Ascending aorta (tissue), 2 donors: ENCODE results near the gene SMYD2. TPM values are rescaled to one million over a fixed set of nuclear protein-coding genes. Genes with fewer than 3 reads are reported as not detected.
"Not testable (repeated sequence)": the region's sequence is repeated elsewhere in the genome, so short reads cannot be mapped to it uniquely, and the experiment has no call there.

ENCODE experiments used
- DNase-seq, 2 donors: peaks; one replicate each; pipeline ENCODE4 v3.0.0-alpha.2; 2019; ENCODE audit warnings: low spot score in 2 of 2
- H3K27ac ChIP-seq, 2 donors: fragments of 200-600 bp; sonication (generic); one replicate each; pipeline ENCODE4 v1.5.1; 2016 to 2017; ENCODE audit warnings: mild to moderate bottlenecking in 1 of 2
- H3K27me3 ChIP-seq: fragments of 200-600 bp; sonication (generic); one replicate; pipeline ENCODE4 v1.5.1; 2017
- H3K36me3 ChIP-seq, 2 donors: fragments of 200-600 bp; sonication (generic); one replicate each; pipeline ENCODE4 v1.5.1; 2016
- H3K4me1 ChIP-seq, 2 donors: fragments of 200-600 bp; sonication (generic); one replicate each; pipeline ENCODE4 v1.5.1; 2016 to 2017; ENCODE audit warnings: mild to moderate bottlenecking in 1 of 2
- H3K4me3 ChIP-seq, 2 donors: fragments of 200-600 bp; sonication (generic); one replicate each; pipeline ENCODE4 v1.5.1; 2016 to 2017; ENCODE audit warnings: mild to moderate bottlenecking in 1 of 2
- H3K9me3 ChIP-seq, 2 donors: fragments of 200-600 bp; sonication (generic); one replicate each; pipeline ENCODE4 v1.5.1; 2016
- intact Hi-C: fragments of 100-400 bp; cut with DNase I; formaldehyde crosslinking; loops from one replicate; pipeline ENCODE4 v1.15.1; 2023
- total RNA-seq: library from RNA; depleted of rRNA; stranded (reverse); fragments of >200 nt; gene quantifications from one replicate; pipeline ENCODE4 v1.1.0, GENCODE V29; 2016
- TF ChIP-seq, protein P1 (sequence below), 3 experiments: fragments of 200-600 bp in 2 of 3; fragments of 450-650 bp in 1 of 3; sonication (generic) in 2 of 3; IDR thresholded peaks; one replicate each; pipeline ENCODE4 v1.5.1; 2016 to 2019; ENCODE audit warnings: antibody characterized with exemption in 3 of 3, mild to moderate bottlenecking in 1 of 3, moderate library complexity in 1 of 3

The SMYD2 gene
- total RNA-seq, 1 donor from 2014 or later = 2.4 TPM

DNA sequence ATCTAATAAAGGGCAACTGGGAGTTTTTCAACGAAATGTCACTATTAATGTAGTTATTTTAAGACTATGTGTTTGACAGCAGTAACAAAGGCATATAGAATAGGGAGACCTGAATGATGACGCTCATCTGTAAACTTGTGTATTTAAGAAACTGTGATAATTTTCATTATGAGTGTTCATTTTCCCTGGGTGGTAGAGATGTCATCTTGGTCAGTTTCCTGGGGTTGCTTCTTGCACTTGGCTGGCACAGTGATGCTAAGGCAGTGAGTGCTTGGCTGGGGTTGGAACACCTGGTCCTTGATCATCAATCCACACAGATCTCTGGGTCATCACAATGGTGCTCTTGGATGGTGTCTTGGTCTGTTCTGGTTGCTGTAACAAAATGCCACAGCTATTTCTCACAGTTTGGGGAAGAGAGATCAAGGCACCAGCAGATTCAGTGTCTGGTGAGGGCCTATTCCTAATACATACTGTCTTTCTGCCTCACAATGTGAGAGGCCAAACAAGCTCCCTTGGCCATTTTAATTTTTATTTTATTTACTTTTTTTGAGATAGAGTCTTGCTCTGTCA, 7.9 kb upstream of the SMYD2 start:
- Histone ChIP-seq H3K27me3 (no peaks in the 10 kb centered on the region), H3K4me3 (no peak overlapping the region), H3K9me3 (no peaks in the 10 kb centered on the region), H3K27ac (no peak overlapping the region), H3K36me3 (no peaks in the 10 kb centered on the region), H3K4me1 (no peaks in the 10 kb centered on the region)
- no peak for DNase-seq
- intact Hi-C loops = no loop called here
- TF ChIP-seq, protein P1, sequence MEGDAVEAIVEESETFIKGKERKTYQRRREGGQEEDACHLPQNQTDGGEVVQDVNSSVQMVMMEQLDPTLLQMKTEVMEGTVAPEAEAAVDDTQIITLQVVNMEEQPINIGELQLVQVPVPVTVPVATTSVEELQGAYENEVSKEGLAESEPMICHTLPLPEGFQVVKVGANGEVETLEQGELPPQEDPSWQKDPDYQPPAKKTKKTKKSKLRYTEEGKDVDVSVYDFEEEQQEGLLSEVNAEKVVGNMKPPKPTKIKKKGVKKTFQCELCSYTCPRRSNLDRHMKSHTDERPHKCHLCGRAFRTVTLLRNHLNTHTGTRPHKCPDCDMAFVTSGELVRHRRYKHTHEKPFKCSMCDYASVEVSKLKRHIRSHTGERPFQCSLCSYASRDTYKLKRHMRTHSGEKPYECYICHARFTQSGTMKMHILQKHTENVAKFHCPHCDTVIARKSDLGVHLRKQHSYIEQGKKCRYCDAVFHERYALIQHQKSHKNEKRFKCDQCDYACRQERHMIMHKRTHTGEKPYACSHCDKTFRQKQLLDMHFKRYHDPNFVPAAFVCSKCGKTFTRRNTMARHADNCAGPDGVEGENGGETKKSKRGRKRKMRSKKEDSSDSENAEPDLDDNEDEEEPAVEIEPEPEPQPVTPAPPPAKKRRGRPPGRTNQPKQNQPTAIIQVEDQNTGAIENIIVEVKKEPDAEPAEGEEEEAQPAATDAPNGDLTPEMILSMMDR (IDR thresholded peaks at IDR 0.05) = no peak

DNA sequence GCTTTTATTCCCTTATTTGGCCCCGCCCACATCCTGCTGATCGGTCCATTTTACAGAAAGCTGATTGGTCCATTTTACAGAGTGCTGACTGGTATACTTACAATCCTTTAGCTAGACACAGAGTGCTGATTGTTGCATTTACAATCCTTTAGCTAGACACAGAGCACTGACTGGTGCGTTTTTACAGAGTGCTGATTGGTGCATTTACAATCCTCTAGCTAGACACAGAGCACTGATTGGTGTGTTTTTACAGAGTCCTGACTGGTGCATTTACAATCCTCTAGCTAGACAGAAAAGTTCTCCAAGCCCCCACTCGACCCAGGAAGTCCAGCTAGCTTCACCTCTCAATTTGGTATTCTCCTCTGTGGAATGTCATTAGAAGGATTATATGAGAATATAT, 5.3 kb upstream of the SMYD2 start:
- H3K27ac ChIP-seq, H3K4me3 ChIP-seq, H3K9me3 ChIP-seq, intact Hi-C loops, DNase-seq, H3K36me3 ChIP-seq, H3K4me1 ChIP-seq, H3K27me3 ChIP-seq: not testable (repeated sequence)

DNA sequence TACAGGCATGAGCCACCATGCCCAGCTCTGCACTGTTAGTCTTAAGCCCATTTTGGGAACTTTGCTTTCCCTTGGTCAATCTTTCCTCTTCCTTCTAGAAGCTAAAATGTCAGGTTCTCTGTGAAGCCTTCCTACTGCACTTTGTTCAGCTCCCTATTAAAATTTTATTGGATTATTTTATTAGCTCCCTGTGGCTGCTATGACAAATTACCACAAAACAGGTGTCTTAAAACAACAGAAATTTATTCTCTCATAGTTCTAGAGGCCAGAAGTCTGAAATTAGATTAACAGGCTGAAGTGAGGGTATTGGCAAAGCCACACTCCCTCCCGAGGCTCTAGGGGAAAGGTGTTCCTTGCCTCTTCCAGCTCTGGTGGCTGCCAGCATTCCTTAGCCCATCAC, 4.2 kb upstream of the SMYD2 start:
- TF ChIP-seq, protein P1 (IDR thresholded peaks at IDR 0.05) = no peak
- intact Hi-C loops = no loop called here

DNA sequence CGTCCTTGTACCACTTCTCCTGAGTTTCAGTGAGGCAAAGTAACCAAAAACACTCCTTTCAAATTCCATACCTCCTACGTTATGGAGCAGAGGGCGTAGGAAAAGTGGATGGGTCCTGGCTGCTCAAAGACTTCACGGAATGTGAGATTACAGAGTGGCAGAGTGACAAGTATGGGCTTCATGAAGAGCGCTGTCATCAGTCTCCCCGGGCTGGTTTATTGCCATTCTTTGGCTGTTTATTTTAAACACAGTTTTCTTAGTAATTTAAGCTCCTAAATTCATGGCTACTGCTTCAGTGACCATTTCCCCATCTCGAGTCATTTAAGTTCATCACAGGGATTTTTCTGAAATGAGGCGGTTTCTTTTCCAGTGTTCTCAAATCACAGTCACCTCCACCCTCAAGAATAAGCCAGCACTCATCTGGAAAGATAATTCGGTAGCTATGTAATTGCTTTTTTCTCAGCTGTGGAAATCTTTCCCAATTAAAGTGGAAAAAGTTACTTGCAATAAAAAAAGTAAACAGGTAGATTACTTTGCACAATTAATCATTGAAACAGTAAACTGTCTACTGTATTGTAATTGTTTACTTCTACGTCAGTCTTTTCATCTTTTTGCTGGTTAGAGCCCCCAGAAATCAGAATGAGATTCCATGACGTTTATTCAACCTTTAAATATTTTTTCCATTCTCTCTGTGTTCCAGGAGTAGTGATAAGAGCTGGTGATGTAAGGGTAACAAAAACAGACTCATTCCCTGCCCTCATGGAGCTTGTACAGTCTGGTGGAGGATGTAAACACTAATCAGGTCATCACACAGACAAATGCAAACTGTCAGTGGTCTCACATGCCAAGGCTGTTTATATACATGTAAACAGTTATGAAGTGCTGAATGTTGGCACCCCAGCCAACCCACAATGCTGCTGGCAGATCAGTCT, 3.0 kb upstream of the SMYD2 start:
- Histone ChIP-seq H3K4me1 (peaks cover 0 to 4% of the 10 kb centered on the region in 2 donors), H3K27me3 (no peaks in the 10 kb centered on the region), H3K36me3 (no peaks in the 10 kb centered on the region), H3K4me3 (no peak overlapping the region), H3K27ac (no peak overlapping the region), H3K9me3 (no peaks in the 10 kb centered on the region)
- TF ChIP-seq, protein P1 (IDR thresholded peaks at IDR 0.05) = no peak
- intact Hi-C loops = no loop called here
- DNase-seq = no peak

More for the DNA sequence above, 4.2 kb upstream of the SMYD2 start:
- H3K36me3 ChIP-seq = no peaks in the 10 kb centered on the region
- H3K27ac ChIP-seq = no peak overlapping the region
- H3K9me3 ChIP-seq = no peaks in the 10 kb centered on the region
- H3K4me3 ChIP-seq = no peak overlapping the region
- no peaks in the 10 kb centered on the region for H3K4me1 ChIP-seq
- no peaks in the 10 kb centered on the region for H3K27me3 ChIP-seq
- DNase-seq = no peak

DNA sequence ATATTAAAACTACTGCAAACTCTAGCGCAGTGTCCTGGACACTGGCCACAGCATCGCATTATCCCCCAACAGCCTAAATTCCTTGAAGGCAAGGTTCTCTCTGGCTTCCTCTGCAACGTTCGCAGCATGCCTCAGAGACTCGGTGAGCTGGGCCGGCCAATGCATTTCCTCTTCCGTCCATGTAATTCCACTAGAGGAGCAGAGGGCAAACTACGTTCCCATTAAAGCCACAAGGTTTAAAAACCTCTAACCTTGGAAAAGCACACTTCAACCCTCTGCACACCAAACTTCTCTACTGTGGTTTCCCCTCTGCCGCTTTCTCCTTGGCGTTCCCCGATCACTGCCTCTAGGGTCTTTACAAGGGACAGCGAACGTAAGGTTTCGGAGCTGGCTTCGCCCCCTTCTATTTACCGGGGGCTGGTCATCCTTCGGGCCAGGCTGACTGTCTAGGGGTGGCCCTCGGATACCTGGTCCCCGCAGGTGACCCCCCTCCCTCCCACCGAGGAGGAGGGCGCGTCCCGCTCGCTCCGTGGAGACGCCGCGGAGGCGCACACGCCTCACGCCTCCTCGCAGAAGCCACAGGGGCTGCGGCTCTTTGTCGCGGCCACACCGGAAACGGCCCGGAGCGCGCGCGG, 456 bp upstream of the SMYD2 start:
- Histone ChIP-seq H3K9me3 (no peaks in the 10 kb centered on the region), H3K27ac (peak overlapping the region; percentile 86 to 87), H3K4me3 (peak overlapping the region; percentile 98 to 99), H3K27me3 (no peaks in the 10 kb centered on the region), H3K36me3 (no peaks in the 10 kb centered on the region), H3K4me1 (peaks cover 0 to 4% of the 10 kb centered on the region in 2 donors)
- DNase-seq = no peak
- TF ChIP-seq, protein P1 (IDR thresholded peaks at IDR 0.05) = peak in 2 of 3 experiments; percentile 13 to 22
- intact Hi-C loops = loop anchor here (1.0 kb wide), 1 partner anchor 271 kb away; the partner anchor contains the start of gene PTPN14
